Ascending aorta (tissue), 2 donors: ENCODE data around the gene RTEL1. TPM values are rescaled to one million over a fixed set of nuclear protein-coding genes. Genes with fewer than 3 reads are reported as not detected.
"Not testable (repeated sequence)": the region's sequence is repeated elsewhere in the genome, so short reads cannot be mapped to it uniquely, and the experiment has no call there.

Experiments used
- DNase-seq, 2 donors: peaks; one replicate each; pipeline ENCODE4 v3.0.0-alpha.2; 2019; ENCODE audit warnings: low spot score in 2 of 2
- H3K27ac ChIP-seq, 2 donors: fragments of 200-600 bp; sonication (generic); one replicate each; pipeline ENCODE4 v1.5.1; 2016 to 2017; ENCODE audit warnings: mild to moderate bottlenecking in 1 of 2
- H3K27me3 ChIP-seq: fragments of 200-600 bp; sonication (generic); one replicate; pipeline ENCODE4 v1.5.1; 2017
- H3K36me3 ChIP-seq, 2 donors: fragments of 200-600 bp; sonication (generic); one replicate each; pipeline ENCODE4 v1.5.1; 2016
- H3K4me1 ChIP-seq, 2 donors: fragments of 200-600 bp; sonication (generic); one replicate each; pipeline ENCODE4 v1.5.1; 2016 to 2017; ENCODE audit warnings: mild to moderate bottlenecking in 1 of 2
- H3K4me3 ChIP-seq, 2 donors: fragments of 200-600 bp; sonication (generic); one replicate each; pipeline ENCODE4 v1.5.1; 2016 to 2017; ENCODE audit warnings: mild to moderate bottlenecking in 1 of 2
- H3K9me3 ChIP-seq, 2 donors: fragments of 200-600 bp; sonication (generic); one replicate each; pipeline ENCODE4 v1.5.1; 2016
- CTCF ChIP-seq, 3 experiments: fragments of 200-600 bp in 2 of 3; fragments of 450-650 bp in 1 of 3; sonication (generic) in 2 of 3; IDR thresholded peaks; one replicate each; pipeline ENCODE4 v1.5.1; 2016 to 2019; ENCODE audit warnings: antibody characterized with exemption in 3 of 3, mild to moderate bottlenecking in 1 of 3, moderate library complexity in 1 of 3
- intact Hi-C: fragments of 100-400 bp; cut with DNase I; formaldehyde crosslinking; loops from one replicate; pipeline ENCODE4 v1.15.1; 2023
- total RNA-seq: library from RNA; depleted of rRNA; stranded (reverse); fragments of >200 nt; gene quantifications from one replicate; pipeline ENCODE4 v1.1.0, GENCODE V29; 2016

The RTEL1 gene
- total RNA-seq, 1 donor from 2014 or later, result 80.6 TPM

- intact Hi-C loops, result no loop called here
- Histone ChIP-seq H3K36me3 (no peaks in the 10 kb centered on the region), H3K27ac (no peak overlapping the region), H3K4me1 (peaks cover 0 to under 1% of the 10 kb centered on the region in 2 donors), H3K27me3 (no peaks in the 10 kb centered on the region), H3K9me3 (no peaks in the 10 kb centered on the region), H3K4me3 (no peak overlapping the region)
- no peak for DNase-seq
- TF ChIP-seq CTCF (IDR thresholded peaks at IDR 0.05), result no peak
Observed at GRCh38 chr20:63633732-63634131, 24.4 kb upstream of the RTEL1 start.

GRCh38 chr20:63635431-63636141 lies 22.5 kb upstream of the RTEL1 start:
- no peak overlapping the region for H3K4me3 ChIP-seq
- no peaks in the 10 kb centered on the region for H3K36me3 ChIP-seq
- no peak for DNase-seq
- intact Hi-C loops, result loop anchor here (5.0 kb wide), 1 partner anchor 412 kb away; the partner anchor contains the start of gene SOX18
- TF ChIP-seq CTCF (IDR thresholded peaks at IDR 0.05), result no peak
- no peak overlapping the region for H3K27ac ChIP-seq
- no peaks in the 10 kb centered on the region for H3K9me3 ChIP-seq
- no peaks in the 10 kb centered on the region for H3K4me1 ChIP-seq
- H3K27me3 ChIP-seq, result no peaks in the 10 kb centered on the region

- Histone ChIP-seq H3K27ac (no peak overlapping the region), H3K27me3 (no peaks in the 10 kb centered on the region), H3K9me3 (no peaks in the 10 kb centered on the region), H3K4me3 (no peak overlapping the region), H3K4me1 (no peaks in the 10 kb centered on the region), H3K36me3 (no peaks in the 10 kb centered on the region)
- no peak for DNase-seq
- no peak for TF ChIP-seq CTCF (IDR thresholded peaks at IDR 0.05)
- intact Hi-C loops, result loop anchor here (5.0 kb wide), 1 partner anchor 410 kb away; the partner anchor contains the start of gene SOX18
Observed at GRCh38 chr20:63636752-63637628, 21.1 kb upstream of the RTEL1 start.

GRCh38 chr20:63639093-63639975 lies 18.8 kb upstream of the RTEL1 start:
- H3K4me1 ChIP-seq, result peaks cover 6 to 7% of the 10 kb centered on the region in 2 donors
- DNase-seq, result no peak
- H3K27ac ChIP-seq, result peak overlapping the region in 1 of 2 donors; percentile 40
- H3K9me3 ChIP-seq, result no peaks in the 10 kb centered on the region
- no peak for TF ChIP-seq CTCF (IDR thresholded peaks at IDR 0.05)
- intact Hi-C loops, result loop anchor here (5.0 kb wide), 1 partner anchor 408 kb away; the partner anchor contains the start of gene SOX18
- H3K27me3 ChIP-seq, result no peaks in the 10 kb centered on the region
- no peak overlapping the region for H3K4me3 ChIP-seq
- H3K36me3 ChIP-seq, result no peaks in the 10 kb centered on the region

GRCh38 chr20:63640086-63640485 lies 18.0 kb upstream of the RTEL1 start:
- Histone ChIP-seq H3K4me3 (peak overlapping the region in 1 of 2 donors; percentile 43), H3K27ac (no peak overlapping the region), H3K4me1 (peaks cover 6 to 7% of the 10 kb centered on the region in 2 donors)

GRCh38 chr20:63640686-63641085 lies 17.4 kb upstream of the RTEL1 start:
- intact Hi-C loops, result loop anchor here (2.0 kb wide), 1 partner anchor 18 kb away; the partner anchor contains the start of gene RTEL1
- H3K27me3 ChIP-seq, H3K27ac ChIP-seq, H3K9me3 ChIP-seq, H3K36me3 ChIP-seq, H3K4me1 ChIP-seq, DNase-seq: not testable (repeated sequence)
- H3K4me3 ChIP-seq, result peak overlapping the region in 1 of 2 donors; percentile 43

More at GRCh38 chr20:63640086-63640485, 18.0 kb upstream of the RTEL1 start:
- intact Hi-C loops, result loop anchor here (2.0 kb wide), 1 partner anchor 19 kb away; the partner anchor contains the start of gene RTEL1
- Histone ChIP-seq H3K36me3 (no peaks in the 10 kb centered on the region), H3K27me3 (no peaks in the 10 kb centered on the region), H3K9me3 (no peaks in the 10 kb centered on the region)
- DNase-seq, result no peak
- TF ChIP-seq CTCF (IDR thresholded peaks at IDR 0.05), result no peak
